ENCODE results near the gene CFAP97. TPM values are rescaled to one million over a fixed set of nuclear protein-coding genes. Genes with fewer than 3 reads are reported as not detected.
"Not testable (repeated sequence)": the region's sequence is repeated elsewhere in the genome, so short reads cannot be mapped to it uniquely, and the experiment has no call there.

Gene CFAP97
- total and polyA plus RNA-seq, 11 donors: 2.0 to 22.7 (median 12.4) TPM

DNA sequence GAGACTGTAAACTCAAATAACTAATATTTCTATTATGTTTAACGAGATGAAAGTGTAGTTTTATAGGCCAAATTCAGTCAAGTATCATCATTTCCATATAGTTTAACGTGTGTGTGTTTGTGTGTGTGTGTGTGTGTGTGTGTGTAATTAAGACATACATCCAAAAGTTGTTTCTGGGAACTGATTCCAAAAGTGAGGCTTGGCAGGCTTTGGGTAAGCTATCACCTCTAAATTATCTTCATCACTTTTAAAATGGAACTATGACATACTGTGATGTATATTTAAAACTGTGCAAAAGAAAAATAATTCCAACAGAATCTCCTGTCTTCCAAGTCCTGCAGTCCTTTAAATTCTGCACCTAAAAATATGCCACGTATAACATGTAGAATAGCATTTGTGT lies 79.8 kb downstream of the CFAP97 start:
- Histone ChIP-seq H3K27ac (no peak overlapping the region), H3K27me3 (peaks cover 0 to 28% (median 0%) of the 10 kb centered on the region in 9 donors), H3K36me3 (no peaks in the 10 kb centered on the region), H3K9me3 (no peaks in the 10 kb centered on the region), H3K4me3 (no peak overlapping the region), H3K4me1 (peaks cover 0 to 28% (median 10%) of the 10 kb centered on the region in 12 donors)
- intact Hi-C loops (cut with DNase I): no loop called here
- ATAC-seq: no peak
- no peak for TF ChIP-seq CTCF (IDR thresholded peaks at IDR 0.05)
- no peak for TF ChIP-seq POLR2A (IDR thresholded peaks at IDR 0.05)
- no peak for DNase-seq
- 46 to 62% (median 57%) methylated on average over 3 of the region's 3 CpGs for whole genome bisulfite sequencing, 4 donors

- TF ChIP-seq POLR2A (IDR thresholded peaks at IDR 0.05) (no peak), CTCF (IDR thresholded peaks at IDR 0.05) (no peak)
- Histone ChIP-seq H3K27ac (no peak overlapping the region), H3K4me1 (peaks cover 0 to 31% (median 7%) of the 10 kb centered on the region in 12 donors), H3K36me3 (no peaks in the 10 kb centered on the region), H3K4me3 (no peak overlapping the region), H3K27me3 (peaks cover 0 to 16% (median 0%) of the 10 kb centered on the region in 9 donors), H3K9me3 (no peaks in the 10 kb centered on the region)
- DNase-seq (no peak), ATAC-seq (no peak)
- 89 to 90% (median 89%) methylated on average over 6 of the region's 6 CpGs for WGBS, 4 donors
- intact Hi-C loops (cut with DNase I): no loop called here
These were observed 81.0 kb downstream of the CFAP97 start for GRCh38 chr4:185122681-185123345.

DNA sequence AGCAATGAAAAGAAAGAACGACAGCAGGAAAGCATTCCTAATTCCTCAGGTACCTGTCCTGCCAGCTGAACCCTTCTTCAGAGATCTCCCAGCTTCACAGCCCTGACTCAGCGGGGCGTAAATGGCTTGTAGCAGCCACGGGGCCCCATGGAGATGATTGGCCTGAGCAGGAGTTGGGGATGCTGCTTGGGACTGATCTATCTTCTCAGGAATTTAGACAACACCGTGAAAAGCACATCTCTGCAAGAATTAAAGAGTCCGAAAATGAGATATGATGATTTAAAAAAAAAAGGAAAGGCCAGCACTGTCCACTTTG lies 83.2 kb downstream of the CFAP97 start:
- WGBS, 4 donors: 61 to 67% (median 63%) methylated on average over 6 of the region's 6 CpGs
- Histone ChIP-seq H3K36me3 (no peaks in the 10 kb centered on the region), H3K9me3 (no peaks in the 10 kb centered on the region), H3K27me3 (no peaks in the 10 kb centered on the region), H3K4me1 (peaks cover 0 to 38% (median 7%) of the 10 kb centered on the region in 12 donors), H3K27ac (peak overlapping the region; percentile 15 to 83 (median 58)), H3K4me3 (no peak overlapping the region)
- no peak for DNase-seq
- no peak for TF ChIP-seq POLR2A (IDR thresholded peaks at IDR 0.05)
- no peak for TF ChIP-seq CTCF (IDR thresholded peaks at IDR 0.05)
- ATAC-seq: no peak
- intact Hi-C loops (cut with DNase I): no loop called here

GRCh38 chr4:185119927-185120630 lies 83.7 kb downstream of the CFAP97 start:
- H3K4me3 ChIP-seq: no peak overlapping the region
- no peak for TF ChIP-seq POLR2A (IDR thresholded peaks at IDR 0.05)
- TF ChIP-seq CTCF (IDR thresholded peaks at IDR 0.05): no peak
- H3K27me3 ChIP-seq: no peaks in the 10 kb centered on the region
- H3K4me1 ChIP-seq: peaks cover 0 to 41% (median 8%) of the 10 kb centered on the region in 12 donors
- H3K9me3 ChIP-seq: no peaks in the 10 kb centered on the region
- WGBS, 4 donors: 54 to 68% (median 59%) methylated on average over 3 of the region's 3 CpGs
- no peaks in the 10 kb centered on the region for H3K36me3 ChIP-seq
- DNase-seq (peak in 1 of 5 donors; percentile 47), ATAC-seq (peak; percentile 33 to 60 (median 55))
- intact Hi-C loops (cut with DNase I): no loop called here
- peak overlapping the region; percentile 15 to 83 (median 58) for H3K27ac ChIP-seq

- H3K9me3 ChIP-seq; H3K4me3 ChIP-seq; ATAC-seq; intact Hi-C loops (cut with DNase I); DNase-seq; H3K27me3 ChIP-seq; H3K36me3 ChIP-seq: not testable (repeated sequence)
- peaks cover 0 to 41% (median 8%) of the 10 kb centered on the region in 12 donors for H3K4me1 ChIP-seq
- WGBS, 4 donors: 75 to 82% (median 79%) methylated on average over 5 of the region's 5 CpGs
- peak overlapping the region in 11 of 12 donors; percentile 27 to 83 (median 60) for H3K27ac ChIP-seq
These were observed 84.3 kb downstream of the CFAP97 start for GRCh38 chr4:185119467-185119866.
